ENCODE results near the gene TBCD. TPM values are rescaled to one million over a fixed set of nuclear protein-coding genes. Genes with fewer than 3 reads are reported as not detected.
A peak's percentile ranks its signal among the peaks of the same experiment; 100 is the strongest.

Gene TBCD
- total RNA-seq, 1 donor = 39.5 TPM

GRCh38 chr17:82851381-82851780 is 99.5 kb downstream of the TBCD start:
- no peak for TF ChIP-seq CTCF (IDR thresholded peaks at IDR 0.05; ENCODE audit: insufficient read depth, low read length)
- no peak overlapping the region for H3K4me3 ChIP-seq (ENCODE audit: low read depth, low read length)
- no peak for DNase-seq (ENCODE audit: low read depth)

GRCh38 chr17:82854226-82854625 is 102.4 kb downstream of the TBCD start:
- DNase-seq (ENCODE audit: low read depth) = no peak
- no peak overlapping the region for H3K4me3 ChIP-seq (ENCODE audit: low read depth, low read length)
- TF ChIP-seq CTCF (IDR thresholded peaks at IDR 0.05; ENCODE audit: insufficient read depth, low read length) = no peak

- TF ChIP-seq CTCF (IDR thresholded peaks at IDR 0.05; ENCODE audit: insufficient read depth, low read length) = no peak
- no peak overlapping the region for H3K4me3 ChIP-seq (ENCODE audit: low read depth, low read length)
- no peak for DNase-seq (ENCODE audit: low read depth)
Measured at GRCh38 chr17:82856361-82856760, 104.5 kb downstream of the TBCD start.

GRCh38 chr17:82858376-82859126 is 106.7 kb downstream of the TBCD start:
- DNase-seq (ENCODE audit: low read depth) = no peak
- no peak overlapping the region for H3K4me3 ChIP-seq (ENCODE audit: low read depth, low read length)
- TF ChIP-seq CTCF (IDR thresholded peaks at IDR 0.05; ENCODE audit: insufficient read depth, low read length) = no peak

GRCh38 chr17:82859431-82860403 is 107.9 kb downstream of the TBCD start:
- H3K4me3 ChIP-seq (ENCODE audit: low read depth, low read length) = no peak overlapping the region
- peak; percentile 21 for DNase-seq (ENCODE audit: low read depth)
- TF ChIP-seq CTCF (IDR thresholded peaks at IDR 0.05; ENCODE audit: insufficient read depth, low read length) = no peak

GRCh38 chr17:82860606-82861392 is 108.9 kb downstream of the TBCD start:
- no peak overlapping the region for H3K4me3 ChIP-seq (ENCODE audit: low read depth, low read length)
- no peak for DNase-seq (ENCODE audit: low read depth)
- TF ChIP-seq CTCF (IDR thresholded peaks at IDR 0.05; ENCODE audit: insufficient read depth, low read length) = no peak
